ENCODE data around the gene SMYD2.

SMYD2 gene

GRCh38 chr1:214281720-214282629 is 1.0 kb downstream of the SMYD2 start:
- Mint-ChIP-seq H3K4me3 (peak overlapping the region; percentile 94), H3K27me3 (no peaks in the 10 kb centered on the region), H3K36me3 (no peaks in the 10 kb centered on the region), H3K4me1 (ENCODE audit: low read depth) (peaks cover 52% of the 10 kb centered on the region), H3K27ac (peak overlapping the region; percentile 85), H3K9me3 (ENCODE audit: low read depth) (no peaks in the 10 kb centered on the region)

DNA sequence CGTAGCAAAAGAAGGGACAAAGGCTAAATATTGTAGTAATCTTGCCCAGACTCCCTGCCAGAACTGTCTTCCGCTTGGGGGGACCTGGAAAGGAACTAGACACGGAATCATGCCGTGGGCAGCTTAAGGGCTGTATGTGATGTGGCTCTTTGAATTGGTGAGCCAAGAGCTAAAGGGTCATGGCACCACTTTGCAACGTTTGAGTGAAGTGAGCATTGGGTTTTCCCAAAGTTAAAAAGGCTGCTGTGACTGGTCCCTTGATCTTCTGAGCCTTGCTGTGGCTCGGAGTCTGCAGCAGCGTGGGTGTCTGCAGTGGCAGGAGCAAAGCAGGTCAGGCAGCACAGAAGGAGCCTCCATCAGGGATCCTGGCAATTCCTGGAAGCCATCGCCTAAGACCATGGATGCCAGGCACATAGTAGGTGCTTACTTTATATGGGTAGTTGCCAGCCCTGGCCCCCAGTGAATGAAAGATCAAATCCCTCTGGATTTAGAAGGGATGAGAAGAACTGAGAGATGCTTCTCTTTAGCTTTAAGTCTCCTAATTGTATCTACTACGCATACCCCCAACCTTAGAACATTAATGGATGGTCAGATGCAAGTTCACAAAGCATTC is 1.8 kb downstream of the SMYD2 start:
- H3K27me3 Mint-ChIP-seq, result no peaks in the 10 kb centered on the region
- H3K9me3 Mint-ChIP-seq (ENCODE audit: low read depth), result no peaks in the 10 kb centered on the region
- H3K4me1 Mint-ChIP-seq (ENCODE audit: low read depth), result peaks cover 53% of the 10 kb centered on the region
- no peaks in the 10 kb centered on the region for H3K36me3 Mint-ChIP-seq
- peak overlapping the region; percentile 85 for H3K27ac Mint-ChIP-seq
- peak overlapping the region; percentile 94 for H3K4me3 Mint-ChIP-seq

DNA sequence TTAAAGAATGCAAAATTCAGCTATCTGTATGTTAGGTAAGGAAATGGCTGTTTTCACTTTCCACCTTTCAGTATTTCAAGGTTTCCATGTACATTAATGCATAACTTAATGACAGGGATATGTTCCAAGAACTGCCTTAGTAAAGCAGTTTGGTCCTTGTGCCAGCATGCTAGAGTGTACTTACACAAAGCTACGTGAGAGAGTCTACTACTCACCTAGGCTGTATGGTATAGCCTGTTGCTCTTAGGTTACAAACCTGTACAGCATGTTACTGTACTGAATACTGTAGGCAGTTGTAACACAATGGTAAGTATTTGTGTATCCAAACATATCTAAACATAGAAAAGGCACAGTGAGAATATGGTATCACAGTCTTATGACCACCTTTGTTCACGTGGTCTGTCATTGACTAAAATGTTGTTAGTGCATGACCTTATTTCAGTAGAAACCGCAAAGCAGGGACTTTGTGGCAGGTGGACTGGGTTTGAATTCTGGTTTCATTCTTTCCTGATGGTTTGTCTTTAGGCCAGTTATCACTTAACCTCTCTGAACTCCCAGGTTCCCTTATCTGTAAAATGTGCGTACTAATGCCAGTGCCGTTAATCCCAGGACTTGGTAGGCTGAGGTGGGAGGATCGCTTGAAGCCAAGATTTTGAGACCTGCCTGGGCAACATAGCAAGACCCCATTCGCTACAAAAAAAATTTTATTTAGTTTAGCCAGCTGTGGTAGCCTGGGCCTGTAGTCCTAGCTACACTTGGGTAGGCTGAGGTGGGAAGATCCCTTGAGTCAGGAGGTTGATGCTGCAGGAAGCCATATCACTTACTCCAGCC is 4.9 kb downstream of the SMYD2 start:
- Mint-ChIP-seq H3K9me3 (ENCODE audit: low read depth) (no peaks in the 10 kb centered on the region), H3K4me1 (ENCODE audit: low read depth) (peaks cover 51% of the 10 kb centered on the region), H3K27ac (no peak overlapping the region), H3K27me3 (no peaks in the 10 kb centered on the region), H3K4me3 (no peak overlapping the region), H3K36me3 (peaks cover 9% of the 10 kb centered on the region)

- no peak overlapping the region for H3K27ac Mint-ChIP-seq
- peaks cover 47% of the 10 kb centered on the region for H3K4me1 Mint-ChIP-seq (ENCODE audit: low read depth)
- H3K4me3 Mint-ChIP-seq, result no peak overlapping the region
- H3K27me3 Mint-ChIP-seq, result no peaks in the 10 kb centered on the region
- no peaks in the 10 kb centered on the region for H3K9me3 Mint-ChIP-seq (ENCODE audit: low read depth)
- peaks cover 18% of the 10 kb centered on the region for H3K36me3 Mint-ChIP-seq
Measured at GRCh38 chr1:214287884-214288283, 6.9 kb downstream of the SMYD2 start.

GRCh38 chr1:214289574-214290272 is 8.8 kb downstream of the SMYD2 start:
- H3K9me3 Mint-ChIP-seq (ENCODE audit: low read depth), result no peaks in the 10 kb centered on the region
- peaks cover 18% of the 10 kb centered on the region for H3K36me3 Mint-ChIP-seq
- no peaks in the 10 kb centered on the region for H3K27me3 Mint-ChIP-seq
- peaks cover 38% of the 10 kb centered on the region for H3K4me1 Mint-ChIP-seq (ENCODE audit: low read depth)
- H3K4me3 Mint-ChIP-seq, result no peak overlapping the region
- no peak overlapping the region for H3K27ac Mint-ChIP-seq

- Mint-ChIP-seq H3K36me3 (peaks cover 18% of the 10 kb centered on the region), H3K27me3 (no peaks in the 10 kb centered on the region), H3K27ac (no peak overlapping the region), H3K4me1 (ENCODE audit: low read depth) (peaks cover 37% of the 10 kb centered on the region), H3K9me3 (ENCODE audit: low read depth) (no peaks in the 10 kb centered on the region), H3K4me3 (no peak overlapping the region)
Measured at GRCh38 chr1:214290424-214291037, 9.6 kb downstream of the SMYD2 start.

GRCh38 chr1:214292322-214292721 is 11.4 kb downstream of the SMYD2 start:
- H3K27me3 Mint-ChIP-seq, result no peaks in the 10 kb centered on the region
- H3K36me3 Mint-ChIP-seq, result peaks cover 18% of the 10 kb centered on the region
- H3K4me3 Mint-ChIP-seq, result no peak overlapping the region
- no peak overlapping the region for H3K27ac Mint-ChIP-seq
- no peaks in the 10 kb centered on the region for H3K9me3 Mint-ChIP-seq (ENCODE audit: low read depth)
- peaks cover 38% of the 10 kb centered on the region for H3K4me1 Mint-ChIP-seq (ENCODE audit: low read depth)

- Mint-ChIP-seq H3K36me3 (peaks cover 15% of the 10 kb centered on the region), H3K4me1 (ENCODE audit: low read depth) (peaks cover 32% of the 10 kb centered on the region), H3K27ac (no peak overlapping the region), H3K4me3 (no peak overlapping the region), H3K27me3 (no peaks in the 10 kb centered on the region), H3K9me3 (ENCODE audit: low read depth) (no peaks in the 10 kb centered on the region)
Measured at GRCh38 chr1:214295934-214296333, 15.0 kb downstream of the SMYD2 start.

DNA sequence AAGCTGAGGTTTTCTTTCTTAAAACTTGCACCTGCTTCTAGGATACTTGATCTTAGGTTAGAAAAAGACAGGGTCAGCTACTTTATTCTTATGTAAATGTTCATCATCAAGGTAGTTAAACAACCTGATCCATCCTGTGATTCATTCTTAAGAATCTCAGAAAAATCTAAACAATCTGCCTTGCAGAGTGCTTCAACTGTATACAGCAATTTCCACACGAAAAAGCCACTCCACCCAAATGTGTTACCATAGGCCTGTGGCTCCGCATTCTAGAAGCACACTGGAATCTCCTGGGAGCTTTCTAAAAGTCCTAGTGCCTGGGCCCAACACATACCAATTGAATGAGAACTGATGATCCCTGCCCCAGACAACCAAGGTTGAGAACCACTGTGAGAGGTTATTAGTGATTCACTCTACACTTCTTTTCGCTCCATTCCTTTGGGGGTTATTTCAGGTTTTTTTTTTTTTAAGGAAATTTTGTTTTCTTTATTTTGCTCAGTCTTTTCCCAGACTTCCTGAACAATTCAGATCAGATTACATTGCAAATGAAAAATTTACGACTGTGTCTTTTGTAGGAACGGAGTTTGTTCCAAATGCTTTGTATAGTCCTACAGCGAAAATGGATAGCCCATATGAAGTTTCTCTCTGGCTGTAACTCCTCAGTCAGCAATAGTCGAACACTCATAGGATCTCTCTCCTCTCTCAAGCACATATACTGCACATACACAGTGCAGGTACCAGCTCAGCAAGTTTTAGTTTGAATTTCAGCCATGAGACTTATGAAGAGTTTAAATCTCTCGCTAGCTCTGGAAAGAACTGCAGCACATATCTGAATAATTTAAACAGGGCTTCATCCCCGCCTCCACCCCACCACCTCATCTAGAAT is 16.1 kb downstream of the SMYD2 start:
- H3K9me3 Mint-ChIP-seq (ENCODE audit: low read depth), result no peaks in the 10 kb centered on the region
- H3K36me3 Mint-ChIP-seq, result peaks cover 14% of the 10 kb centered on the region

GRCh38 chr1:214300149-214300780 is 19.3 kb downstream of the SMYD2 start:
- Mint-ChIP-seq H3K4me1 (ENCODE audit: low read depth) (peaks cover 40% of the 10 kb centered on the region), H3K4me3 (no peak overlapping the region), H3K9me3 (ENCODE audit: low read depth) (no peaks in the 10 kb centered on the region), H3K27ac (no peak overlapping the region), H3K36me3 (peaks cover 7% of the 10 kb centered on the region), H3K27me3 (no peaks in the 10 kb centered on the region)

More for the DNA sequence above, 16.1 kb downstream of the SMYD2 start:
- Mint-ChIP-seq H3K27ac (no peak overlapping the region), H3K4me1 (ENCODE audit: low read depth) (peaks cover 40% of the 10 kb centered on the region), H3K4me3 (no peak overlapping the region), H3K27me3 (no peaks in the 10 kb centered on the region)

DNA sequence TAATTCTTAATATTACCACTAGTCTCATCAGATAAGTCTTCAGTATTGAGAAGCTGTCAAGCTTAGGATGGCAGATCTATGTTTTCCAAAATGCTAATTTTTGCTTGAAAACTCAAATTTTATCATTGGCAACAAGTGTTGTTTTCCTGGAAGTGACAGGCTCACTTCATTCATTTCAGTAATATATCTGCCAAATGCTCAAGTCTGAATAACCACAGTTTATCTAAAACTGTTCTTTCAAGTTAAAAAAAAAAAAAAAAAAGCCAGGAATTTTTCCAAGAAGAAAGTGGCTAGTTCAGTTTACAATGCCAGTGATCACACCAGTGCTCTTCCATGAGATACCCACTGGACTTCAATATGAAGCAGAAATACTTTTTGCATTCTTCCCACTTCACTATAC is 20.6 kb downstream of the SMYD2 start:
- H3K4me1 Mint-ChIP-seq (ENCODE audit: low read depth), result peaks cover 34% of the 10 kb centered on the region
- no peak overlapping the region for H3K27ac Mint-ChIP-seq
- H3K36me3 Mint-ChIP-seq, result peaks cover 7% of the 10 kb centered on the region
- no peaks in the 10 kb centered on the region for H3K27me3 Mint-ChIP-seq
- H3K9me3 Mint-ChIP-seq (ENCODE audit: low read depth), result no peaks in the 10 kb centered on the region
- H3K4me3 Mint-ChIP-seq, result no peak overlapping the region

DNA sequence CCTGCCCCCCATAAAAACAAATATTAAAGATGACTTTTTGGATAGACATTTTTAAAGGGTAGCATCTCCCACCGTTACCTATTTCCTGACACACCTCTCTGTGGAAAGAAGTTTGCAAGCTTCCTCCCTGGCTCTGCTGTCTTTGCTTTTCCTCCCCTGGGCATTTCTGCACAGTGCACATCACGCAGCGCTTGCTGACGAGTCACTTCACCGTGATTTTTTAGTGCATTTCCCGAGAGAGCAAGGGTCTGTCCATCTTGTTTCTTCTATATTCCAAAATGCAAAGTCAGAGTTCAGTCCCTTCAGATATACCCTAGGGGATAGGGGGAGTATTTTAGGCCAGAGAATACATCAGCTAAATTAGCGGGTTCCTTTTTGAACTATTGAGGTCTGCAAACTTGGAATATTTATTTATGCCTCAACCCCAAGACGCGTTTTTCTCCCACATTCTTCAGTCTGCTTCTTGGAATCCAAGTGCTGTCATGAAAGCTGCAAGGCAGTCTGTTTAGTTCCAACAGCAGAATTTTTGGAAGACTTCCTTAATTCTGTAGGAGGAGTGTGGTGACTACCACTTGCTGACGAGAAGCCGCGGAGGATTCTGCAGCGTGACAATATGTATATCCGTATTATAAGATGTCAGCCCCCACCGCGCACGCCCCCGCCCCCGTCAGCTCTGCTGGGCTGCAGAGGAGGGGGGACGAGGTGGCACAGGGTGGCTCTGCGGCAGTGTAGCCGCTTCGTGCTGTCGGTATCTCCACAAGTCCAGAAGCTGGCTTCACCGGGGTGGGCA is 22.4 kb downstream of the SMYD2 start:
- H3K4me3 Mint-ChIP-seq, result no peak overlapping the region
- H3K27ac Mint-ChIP-seq, result no peak overlapping the region
- no peaks in the 10 kb centered on the region for H3K9me3 Mint-ChIP-seq (ENCODE audit: low read depth)
- peaks cover 6% of the 10 kb centered on the region for H3K36me3 Mint-ChIP-seq
- H3K4me1 Mint-ChIP-seq (ENCODE audit: low read depth), result peaks cover 36% of the 10 kb centered on the region
- H3K27me3 Mint-ChIP-seq, result no peaks in the 10 kb centered on the region
